ENCODE measurements around the gene RFTN2. TPM values are rescaled to one million over a fixed set of nuclear protein-coding genes. Genes with fewer than 3 reads are reported as not detected.

RFTN2 gene
- total and polyA plus RNA-seq, 7 donors: 0.92 to 10.0 (median 5.4) TPM

DNA sequence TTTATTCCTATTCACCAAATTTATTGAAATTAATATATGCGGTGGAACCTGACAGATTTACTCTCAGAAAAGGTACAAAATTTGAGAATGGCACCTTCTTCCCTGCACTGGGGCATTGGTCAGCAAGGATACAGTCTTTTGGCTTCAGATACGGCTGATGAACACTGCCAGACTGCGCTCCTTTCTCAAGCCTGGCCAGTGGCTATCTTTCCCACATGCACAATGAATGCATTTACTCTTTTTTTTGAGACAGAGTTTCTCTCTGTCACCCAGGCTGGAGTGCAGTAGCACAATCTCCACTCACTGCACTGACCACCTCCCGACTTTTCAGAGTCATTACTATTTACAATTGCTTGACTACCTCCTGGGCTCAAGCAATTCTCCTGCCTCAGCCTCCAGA is 97.9 kb downstream of the RFTN2 start:
- no peak overlapping the region for H3K27ac ChIP-seq
- H3K9me3 ChIP-seq: no peaks in the 10 kb centered on the region
- intact Hi-C loops (cut with DNase I): no loop called here
- H3K36me3 ChIP-seq: no peaks in the 10 kb centered on the region
- TF ChIP-seq POLR2A (IDR thresholded peaks at IDR 0.05) (no peak), EP300 (IDR thresholded peaks at IDR 0.05) (no peak), POLR2AphosphoS5 (IDR thresholded peaks at IDR 0.05) (no peak)
- TF ChIP-seq, protein P1, sequence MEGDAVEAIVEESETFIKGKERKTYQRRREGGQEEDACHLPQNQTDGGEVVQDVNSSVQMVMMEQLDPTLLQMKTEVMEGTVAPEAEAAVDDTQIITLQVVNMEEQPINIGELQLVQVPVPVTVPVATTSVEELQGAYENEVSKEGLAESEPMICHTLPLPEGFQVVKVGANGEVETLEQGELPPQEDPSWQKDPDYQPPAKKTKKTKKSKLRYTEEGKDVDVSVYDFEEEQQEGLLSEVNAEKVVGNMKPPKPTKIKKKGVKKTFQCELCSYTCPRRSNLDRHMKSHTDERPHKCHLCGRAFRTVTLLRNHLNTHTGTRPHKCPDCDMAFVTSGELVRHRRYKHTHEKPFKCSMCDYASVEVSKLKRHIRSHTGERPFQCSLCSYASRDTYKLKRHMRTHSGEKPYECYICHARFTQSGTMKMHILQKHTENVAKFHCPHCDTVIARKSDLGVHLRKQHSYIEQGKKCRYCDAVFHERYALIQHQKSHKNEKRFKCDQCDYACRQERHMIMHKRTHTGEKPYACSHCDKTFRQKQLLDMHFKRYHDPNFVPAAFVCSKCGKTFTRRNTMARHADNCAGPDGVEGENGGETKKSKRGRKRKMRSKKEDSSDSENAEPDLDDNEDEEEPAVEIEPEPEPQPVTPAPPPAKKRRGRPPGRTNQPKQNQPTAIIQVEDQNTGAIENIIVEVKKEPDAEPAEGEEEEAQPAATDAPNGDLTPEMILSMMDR (IDR thresholded peaks at IDR 0.05): no peak
- H3K4me1 ChIP-seq: no peaks in the 10 kb centered on the region
- H3K27me3 ChIP-seq: no peaks in the 10 kb centered on the region
- no peak for DNase-seq
- H3K4me3 ChIP-seq: no peak overlapping the region
- 90 to 94% methylated on average over 4 of the region's 4 CpGs for WGBS, 2 donors

DNA sequence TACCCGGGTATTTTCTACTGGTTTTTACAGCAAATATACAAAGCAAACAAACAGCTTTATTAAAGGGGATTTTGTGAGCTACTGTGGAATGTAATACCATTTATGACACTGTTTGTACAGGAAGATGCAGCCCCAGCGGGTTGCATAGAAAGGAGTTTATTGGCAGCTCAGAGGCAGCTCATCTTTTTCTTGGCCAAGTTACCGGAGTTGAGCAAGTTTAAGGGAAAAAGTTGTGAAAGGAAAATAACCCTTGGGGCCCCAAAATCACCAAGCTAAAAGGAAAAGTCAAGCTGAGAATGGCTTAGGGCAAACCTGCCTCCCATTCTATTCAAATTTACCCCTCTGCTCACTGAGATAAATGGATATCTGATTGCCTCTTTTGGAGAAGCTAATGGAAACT is 98.8 kb downstream of the RFTN2 start:
- Histone ChIP-seq H3K36me3 (no peaks in the 10 kb centered on the region), H3K4me1 (no peaks in the 10 kb centered on the region), H3K4me3 (no peak overlapping the region), H3K27me3 (no peaks in the 10 kb centered on the region), H3K27ac (peak overlapping the region in 2 of 4 donors; percentile 28 to 36), H3K9me3 (no peaks in the 10 kb centered on the region)
- no peak for DNase-seq
- 20 to 53% methylated on average over 3 of the region's 3 CpGs for WGBS, 2 donors
- TF ChIP-seq EP300 (IDR thresholded peaks at IDR 0.05): no peak
- peak in 1 of 4 donors; percentile 6 for TF ChIP-seq POLR2AphosphoS5 (IDR thresholded peaks at IDR 0.05)
- intact Hi-C loops (cut with DNase I): no loop called here

DNA sequence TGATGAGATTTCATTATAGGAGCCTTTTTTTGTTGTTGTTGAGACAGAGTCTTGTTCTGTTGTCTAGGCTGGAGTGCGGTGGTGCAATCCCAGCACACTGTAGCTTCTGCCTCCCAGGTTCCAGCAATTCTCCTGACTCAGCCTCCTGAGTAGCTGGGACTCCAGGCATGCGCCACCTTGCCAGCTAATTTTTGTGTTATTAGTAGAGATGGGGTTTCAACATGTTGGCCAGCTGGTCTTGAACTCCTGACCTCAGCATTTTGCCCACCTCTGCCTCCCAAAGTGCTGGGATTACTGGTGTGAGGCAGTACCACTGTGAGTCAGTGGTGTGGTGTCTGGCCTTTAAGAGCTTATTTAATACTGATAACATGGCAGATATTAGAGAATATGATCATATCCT is 99.4 kb downstream of the RFTN2 start:
- no peaks in the 10 kb centered on the region for H3K4me1 ChIP-seq
- no peaks in the 10 kb centered on the region for H3K36me3 ChIP-seq
- no peaks in the 10 kb centered on the region for H3K9me3 ChIP-seq
- 93 to 96% methylated on average over 2 of the region's 2 CpGs for WGBS, 2 donors
- intact Hi-C loops (cut with DNase I): no loop called here
- no peak for TF ChIP-seq POLR2AphosphoS5 (IDR thresholded peaks at IDR 0.05)
- TF ChIP-seq POLR2A (IDR thresholded peaks at IDR 0.05): no peak
- TF ChIP-seq EP300 (IDR thresholded peaks at IDR 0.05): no peak
- TF ChIP-seq, protein P1 (IDR thresholded peaks at IDR 0.05): no peak
- no peak overlapping the region for H3K4me3 ChIP-seq
- H3K27ac ChIP-seq: peak overlapping the region in 2 of 4 donors; percentile 28 to 36
- H3K27me3 ChIP-seq: no peaks in the 10 kb centered on the region
- peak; percentile 72 for DNase-seq

DNA sequence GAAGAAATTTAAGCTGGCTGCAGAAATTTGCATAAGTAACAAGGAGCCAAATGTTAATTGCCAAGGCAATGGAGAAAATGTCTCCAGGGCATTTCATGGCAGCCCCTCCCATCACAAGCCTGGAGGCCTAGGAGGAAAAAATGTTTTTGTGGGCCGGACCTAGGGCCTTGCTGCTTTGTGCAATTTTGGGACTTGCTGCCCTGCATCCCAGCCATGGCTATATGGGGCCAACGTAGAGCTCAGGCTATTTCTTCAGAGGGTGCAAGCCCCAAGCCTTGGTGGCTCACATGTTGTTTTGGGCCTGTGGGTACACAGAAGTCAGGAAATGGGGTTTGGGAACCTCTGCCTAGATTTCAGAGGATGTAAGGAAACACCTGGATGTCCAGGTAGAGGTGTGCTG is 101.8 kb downstream of the RFTN2 start:
- no peaks in the 10 kb centered on the region for H3K27me3 ChIP-seq
- no peak overlapping the region for H3K27ac ChIP-seq
- no peak overlapping the region for H3K4me3 ChIP-seq
- DNase-seq: no peak
- no peaks in the 10 kb centered on the region for H3K36me3 ChIP-seq
- intact Hi-C loops (cut with DNase I): no loop called here
- TF ChIP-seq, protein P1 (IDR thresholded peaks at IDR 0.05): no peak
- TF ChIP-seq EP300 (IDR thresholded peaks at IDR 0.05) (no peak), POLR2A (IDR thresholded peaks at IDR 0.05) (no peak), POLR2AphosphoS5 (IDR thresholded peaks at IDR 0.05) (no peak)
- H3K9me3 ChIP-seq: no peaks in the 10 kb centered on the region
- no peaks in the 10 kb centered on the region for H3K4me1 ChIP-seq
- 94 to 97% methylated on average over 2 of the region's 2 CpGs for WGBS, 2 donors

DNA sequence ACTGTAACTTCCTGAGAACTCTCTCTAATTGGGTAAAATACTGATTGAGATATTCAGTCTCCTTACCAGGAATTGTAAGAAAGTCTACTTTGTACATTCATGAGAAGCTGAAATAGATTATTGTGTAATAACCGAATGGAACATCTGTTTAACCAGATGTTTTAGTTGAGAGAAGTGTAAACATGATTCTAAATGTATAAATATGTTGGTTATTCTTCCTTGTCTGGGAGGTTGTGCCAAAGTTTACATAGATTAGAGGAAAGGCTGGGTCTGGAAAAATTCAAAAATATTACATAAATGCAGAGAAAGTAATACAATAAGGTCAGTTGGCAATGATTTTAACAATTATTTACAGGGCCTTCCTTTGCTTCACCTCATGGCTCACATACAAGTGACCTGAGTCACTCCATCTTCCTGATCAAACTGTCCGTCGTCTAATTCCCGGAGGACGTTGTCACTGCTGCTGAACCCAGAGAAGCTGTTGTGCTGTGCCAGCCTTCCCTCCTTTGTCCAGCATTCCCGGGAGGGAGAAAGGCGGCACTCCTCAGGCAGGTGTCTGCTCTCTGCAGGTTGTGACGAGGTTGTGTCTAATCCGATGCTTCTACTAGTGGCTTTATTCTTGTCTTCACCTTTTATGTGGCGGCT is 103.6 kb downstream of the RFTN2 start:
- intact Hi-C loops (cut with DNase I): no loop called here
- no peaks in the 10 kb centered on the region for H3K4me1 ChIP-seq
- WGBS, 2 donors: 81 to 83% methylated on average over 10 of the region's 10 CpGs

More for the DNA sequence above, 103.6 kb downstream of the RFTN2 start:
- Histone ChIP-seq H3K36me3 (no peaks in the 10 kb centered on the region), H3K4me3 (no peak overlapping the region), H3K9me3 (no peaks in the 10 kb centered on the region), H3K27me3 (no peaks in the 10 kb centered on the region), H3K27ac (no peak overlapping the region)
- no peak for TF ChIP-seq POLR2A (IDR thresholded peaks at IDR 0.05)
- TF ChIP-seq, protein P1 (IDR thresholded peaks at IDR 0.05): no peak
- no peak for TF ChIP-seq EP300 (IDR thresholded peaks at IDR 0.05)
- no peak for TF ChIP-seq POLR2AphosphoS5 (IDR thresholded peaks at IDR 0.05)
- DNase-seq: no peak

Data from sigmoid colon (tissue), 7 donors.